H1 (cell line): ENCODE measurements around the gene KLF6. TPM values are rescaled to one million over a fixed set of nuclear protein-coding genes. Genes with fewer than 3 reads are reported as not detected.

Source experiments
- CTCF ChIA-PET: fragments of 300-600 bp; sonication (Branson Sonifier 250); formaldehyde crosslinking; loops from one replicate; lab custom pipeline; 2021; ENCODE audit not compliant: partially characterized antibody; lab: Charles Lee
- POLR2A ChIA-PET: fragments of 300-600 bp; sonication (Branson Sonifier 250); formaldehyde crosslinking; loops from one replicate; lab custom pipeline; 2021; ENCODE audit warnings: inconsistent platforms; ENCODE audit not compliant: partially characterized antibody; lab: Charles Lee
- DNase-seq, 2 experiments: peaks; one replicate each; pipeline versions ENCODE4 v3.0.0 to v3.0.0-alpha.2; 2010 to 2022; ENCODE audit warnings: low spot score in 2 of 2, low read depth in 1 of 2, mixed read lengths in 1 of 2
- FAIRE-seq: peaks from 2 replicates; lab custom pipeline; 2011; peaks lifted over from hg19 to GRCh38; lab: Jason Lieb, UNC
- H2AFZ ChIP-seq: 2 replicates; pipeline ENCODE4 v1.8.1; 2012; ENCODE audit warnings: low read length, inconsistent platforms
- H2AK5ac ChIP-seq: 2 replicates; pipeline ENCODE4 v1.6.1; 2013; ENCODE audit warnings: low read depth, low read length
- H2BK120ac ChIP-seq: replicated peaks from 2 replicates; pipeline ENCODE3; 2013; ENCODE audit warnings: low read depth, low read length, inconsistent platforms
- H2BK12ac ChIP-seq: 2 replicates; pipeline ENCODE4 v1.6.1; 2013; ENCODE audit warnings: low read depth, low read length
- H2BK15ac ChIP-seq: 2 replicates; pipeline ENCODE4 v1.6.1; 2013; ENCODE audit warnings: low read length
- H2BK20ac ChIP-seq: 2 replicates; pipeline ENCODE4 v1.6.1; 2013; ENCODE audit warnings: low read length
- H2BK5ac ChIP-seq: 2 replicates; pipeline ENCODE4 v1.6.1; 2013; ENCODE audit warnings: low read depth, low read length
- H3K14ac ChIP-seq: 2 replicates; pipeline ENCODE4 v1.6.1; 2013; ENCODE audit warnings: inconsistent platforms; ENCODE audit not compliant: insufficient read length
- H3K18ac ChIP-seq: 2 replicates; pipeline ENCODE4 v1.6.1; 2013; ENCODE audit warnings: low read length; ENCODE audit errors: extremely low read depth
- H3K23ac ChIP-seq: 2 replicates; pipeline ENCODE4 v1.6.1; 2013; ENCODE audit warnings: inconsistent platforms; ENCODE audit not compliant: insufficient read length
- H3K23me2 ChIP-seq: 2 replicates; pipeline ENCODE4 v1.6.1; 2013; ENCODE audit warnings: low read depth, low read length
- H3K27ac ChIP-seq: 2 replicates; pipeline ENCODE4 v1.6.1; 2011; ENCODE audit warnings: low read depth, low read length, inconsistent platforms
- H3K27me3 ChIP-seq, 4 experiments: replicated peaks in 1 of 4; 1 replicate in 1 of 4; 2 replicates in 3 of 4; pipeline versions ENCODE4 v1.6.1 to v1.8.1; 2011 to 2013; ENCODE audit warnings: low read length in 3 of 4, mild to moderate bottlenecking in 3 of 4, inconsistent platforms in 2 of 4, mixed read lengths in 2 of 4, moderate library complexity in 1 of 4; ENCODE audit not compliant: control insufficient read depth in 3 of 4, insufficient read depth in 3 of 4; ENCODE audit errors: extremely low read depth in 1 of 4
- H3K36me3 ChIP-seq, 4 experiments: 2 replicates each; pipeline versions ENCODE4 v1.6.1 to v1.8.1; 2011 to 2013; ENCODE audit warnings: mild to moderate bottlenecking in 4 of 4, low read length in 3 of 4, moderate library complexity in 2 of 4, control low read depth in 1 of 4, inconsistent platforms in 1 of 4; ENCODE audit not compliant: insufficient read depth in 4 of 4, control insufficient read depth in 2 of 4
- H3K4ac ChIP-seq: replicated peaks from 2 replicates; pipeline ENCODE3; 2013; ENCODE audit warnings: low read length, low read depth, mixed read lengths, inconsistent platforms; ENCODE audit not compliant: insufficient read length
- H3K4me1 ChIP-seq, 4 experiments: replicated peaks in 1 of 4; 1 replicate in 1 of 4; 2 replicates in 3 of 4; pipeline versions ENCODE4 v1.6.1 to v1.8.1; 2011 to 2013; ENCODE audit warnings: low read length in 3 of 4, inconsistent platforms in 2 of 4, mixed read lengths in 1 of 4; ENCODE audit not compliant: insufficient read depth in 4 of 4, control insufficient read depth in 3 of 4
- H3K4me2 ChIP-seq, 2 experiments: 2 replicates each; pipeline versions ENCODE4 v1.6.1 to v1.8.1; 2011 to 2013; ENCODE audit warnings: low read depth in 2 of 2, low read length in 2 of 2, control low read depth in 1 of 2, inconsistent platforms in 1 of 2, mild to moderate bottlenecking in 1 of 2; ENCODE audit not compliant: insufficient read depth in 1 of 2
- H3K4me3 ChIP-seq, 4 experiments: fragments of 200-600, 300-600 bp in 1 of 4; sonication (generic), shearing (Covaris generic), sonication (Bioruptor Twin) in 1 of 4; 2 replicates each; pipeline versions ENCODE4 v1.5.1 to v1.8.1; 2011 to 2016; ENCODE audit warnings: low read length in 4 of 4, low read depth in 3 of 4, control low read depth in 2 of 4, inconsistent platforms in 2 of 4, mild to moderate bottlenecking in 2 of 4, mixed read lengths in 1 of 4, moderate library complexity in 1 of 4; ENCODE audit not compliant: insufficient read depth in 2 of 4; ENCODE audit errors: extremely low read depth in 1 of 4
- H3K56ac ChIP-seq: replicated peaks from 2 replicates; pipeline ENCODE3; 2013; ENCODE audit warnings: low read depth, mild to moderate bottlenecking, mixed read lengths, low read length, inconsistent platforms; ENCODE audit not compliant: insufficient read length
- H3K79me1 ChIP-seq: 2 replicates; pipeline ENCODE4 v1.6.1; 2013; ENCODE audit warnings: low read depth, low read length, control low read depth
- H3K79me2 ChIP-seq, 2 experiments: 2 replicates each; pipeline versions ENCODE4 v1.6.1 to v1.8.1; 2012 to 2013; ENCODE audit warnings: low read length in 2 of 2, mild to moderate bottlenecking in 2 of 2, inconsistent platforms in 1 of 2; ENCODE audit not compliant: insufficient read depth in 2 of 2, control insufficient read depth in 1 of 2
- H3K9ac ChIP-seq, 4 experiments: replicated peaks in 1 of 4; 1 replicate in 1 of 4; 2 replicates in 3 of 4; pipeline versions ENCODE4 v1.6.1 to v1.8.1; 2011 to 2013; ENCODE audit warnings: low read depth in 3 of 4, low read length in 3 of 4, control low read depth in 2 of 4, mild to moderate bottlenecking in 2 of 4, moderate library complexity in 2 of 4, inconsistent platforms in 1 of 4; ENCODE audit errors: extremely low read depth in 1 of 4
- H3K9me3 ChIP-seq, 2 experiments: 2 replicates each; pipeline versions ENCODE4 v1.6.1 to v1.8.1; 2012 to 2013; ENCODE audit warnings: mild to moderate bottlenecking in 2 of 2, moderate library complexity in 2 of 2, control low read depth in 1 of 2, inconsistent platforms in 1 of 2, low read depth in 1 of 2, low read length in 1 of 2, mixed read lengths in 1 of 2; ENCODE audit not compliant: insufficient read depth in 2 of 2
- H4K20me1 ChIP-seq, 2 experiments: replicated peaks in 1 of 2; 2 replicates each; pipeline versions ENCODE3 to v1.8.1; 2011 to 2013; ENCODE audit warnings: inconsistent platforms in 2 of 2, low read length in 2 of 2, mild to moderate bottlenecking in 1 of 2; ENCODE audit not compliant: insufficient read depth in 2 of 2, control insufficient read depth in 1 of 2
- H4K5ac ChIP-seq: 2 replicates; pipeline ENCODE4 v1.6.1; 2013; ENCODE audit warnings: low read length, low read depth, mixed read lengths, inconsistent platforms; ENCODE audit not compliant: insufficient read length
- H4K8ac ChIP-seq: 2 replicates; pipeline ENCODE4 v1.8.0; 2013; ENCODE audit warnings: mild to moderate bottlenecking, moderate library complexity, low read length, inconsistent platforms; ENCODE audit not compliant: insufficient read depth; ENCODE audit errors: extremely low read depth
- H4K91ac ChIP-seq: replicated peaks from 2 replicates; pipeline ENCODE3; 2013; ENCODE audit warnings: low read length, mixed read lengths, inconsistent platforms; ENCODE audit not compliant: insufficient read length
- BACH1 ChIP-seq: IDR thresholded peaks from 2 replicates; pipeline ENCODE4 v1.6.1; 2012; ENCODE audit warnings: low read length, improper control_type of control experiment
- BCL11A ChIP-seq, 2 experiments: IDR thresholded peaks; one replicate each; pipeline ENCODE4 v1.6.1; 2011; ENCODE audit warnings: low read depth in 2 of 2, low read length in 2 of 2, mild to moderate bottlenecking in 2 of 2
- HDAC2 ChIP-seq, 2 experiments: fragments of 300-600 bp in 1 of 2; sonication (generic) in 1 of 2; IDR thresholded peaks; 2 replicates each; pipeline ENCODE4 v1.6.1; 2011 to 2012; ENCODE audit warnings: low read depth in 2 of 2, low read length in 2 of 2, mild to moderate bottlenecking in 2 of 2, moderate library complexity in 2 of 2, borderline replicate concordance in 1 of 2, inconsistent platforms in 1 of 2
- HDAC6 ChIP-seq: IDR thresholded peaks from one replicate; pipeline ENCODE4 v1.7.1; 2012; ENCODE audit warnings: low read depth, mild to moderate bottlenecking, inconsistent platforms, low read length, moderate library complexity
- JUND ChIP-seq: IDR thresholded peaks from 2 replicates; pipeline ENCODE4 v1.6.1; 2011; ENCODE audit warnings: mild to moderate bottlenecking, improper control_type of control experiment, low read length
- KDM5A ChIP-seq: fragments of 200-600 bp; IDR thresholded peaks from 2 replicates; pipeline ENCODE4 v1.7.1; 2012; ENCODE audit warnings: mild to moderate bottlenecking, low read length, inconsistent platforms, mixed read lengths
- MAFK ChIP-seq: IDR thresholded peaks from 2 replicates; pipeline ENCODE4 v1.6.1; 2012; ENCODE audit warnings: low read depth, mild to moderate bottlenecking, improper control_type of control experiment, low read length
- POU5F1 ChIP-seq: IDR thresholded peaks from 2 replicates; pipeline ENCODE4 v1.6.1; 2011; ENCODE audit warnings: low read depth, mild to moderate bottlenecking, low read length, moderate library complexity
- RAD21 ChIP-seq, 2 experiments: IDR thresholded peaks in 1 of 2; conservative IDR thresholded peaks in 1 of 2; 2 replicates each; pipeline ENCODE4 v1.6.1; 2011; ENCODE audit warnings: low read depth in 2 of 2, low read length in 2 of 2, improper control_type of control experiment in 1 of 2, inconsistent platforms in 1 of 2, mild to moderate bottlenecking in 1 of 2, moderate library complexity in 1 of 2
- SIX5 ChIP-seq: IDR thresholded peaks from 2 replicates; pipeline ENCODE4 v1.6.1; 2011; ENCODE audit warnings: mild to moderate bottlenecking, low read depth, low read length
- TAF1 ChIP-seq: IDR thresholded peaks from 2 replicates; pipeline ENCODE4 v1.6.1; 2011; ENCODE audit warnings: mild to moderate bottlenecking, low read depth, low read length
- WGBS, 2 experiments: shearing (Covaris generic) in 1 of 2; methylation state at CpG; one replicate each; pipeline versions ENCODE4 v1.1.6 to v1.1.7; 2013 to 2015; ENCODE audit warnings: low lambda C conversion rate in 2 of 2, mixed read lengths in 2 of 2, inconsistent platforms in 1 of 2, low coverage in 1 of 2, missing lambda C conversion rate in 1 of 2; ENCODE audit not compliant: insufficient replicate concordance in 2 of 2, insufficient coverage in 1 of 2, insufficient read length in 1 of 2; ENCODE audit errors: extremely low coverage in 1 of 2, missing lambda C conversion rate in 1 of 2; 5-methylcytosine and 5-hydroxymethylcytosine counted together
- polyA plus RNA-seq, 7 experiments: library from polyadenylated mRNA; depleted of rRNA in 3 of 7; stranded (reverse) in 5 of 7; unstranded in 2 of 7; fragments of >200 nt in 5 of 7; fragments of 200-250 nt in 2 of 7; gene quantifications; 1 replicate in 5 of 7; 2 replicates in 1 of 7; 4 replicates in 1 of 7; pipeline versions ENCODE4 v1.2.1 to v1.2.3, GENCODE V29; 2011 to 2013; ENCODE audit warnings: missing spikeins in 2 of 7, mixed read lengths in 2 of 7
- total RNA-seq: library from RNA; stranded (reverse); fragmentation: NEBNext Ultra II Directional; extraction: Animal tissue kit (Norgen Biotek cat#: 25700); gene quantifications from 2 replicates; pipeline ENCODE4 v1.2.1, GENCODE V29; 2021
- TF ChIP-seq, protein P1 (sequence below): IDR thresholded peaks from 2 replicates; pipeline ENCODE4 v1.6.1; 2012; ENCODE audit warnings: low read length, inconsistent platforms

Gene KLF6
- total and polyA plus RNA-seq, 2 of the 8 experiments (the other 6 are each of a cell fraction or from before 2014, with no cell fraction given), result 5.7 to 19.5 TPM

DNA sequence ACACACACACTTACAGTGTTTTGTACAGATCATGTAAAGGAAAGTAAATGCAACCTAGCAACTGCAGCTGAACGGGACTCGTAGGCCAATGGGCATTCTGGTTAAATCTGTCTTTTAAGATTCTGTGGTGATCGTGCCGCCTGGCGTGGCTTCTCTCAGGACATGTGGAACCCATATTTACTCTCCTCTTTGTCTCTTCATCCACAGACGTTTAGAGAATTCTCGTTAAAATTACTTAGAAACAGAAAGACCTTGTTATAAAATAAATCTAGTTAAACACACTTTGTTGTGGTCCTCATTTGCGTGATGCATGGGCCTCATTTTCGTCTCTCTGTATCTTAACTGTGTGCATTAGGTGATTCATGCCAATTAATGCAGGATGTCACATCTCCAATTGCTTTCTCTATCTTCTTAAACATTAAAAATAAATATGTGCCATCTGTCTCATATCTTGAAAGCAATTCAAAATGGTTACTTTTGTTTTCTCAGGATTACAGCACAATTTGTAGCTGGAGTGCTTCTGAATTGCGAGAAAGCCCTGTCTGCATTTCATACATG is 11.5 kb downstream of the KLF6 start:
- H3K27ac ChIP-seq, result no peak overlapping the region
- H3K79me2 ChIP-seq, result 0 out of 4 replicates have a peak, but pooled peaks cover 0 to 5% of the 10 kb centered on the region in 2 experiments
- FAIRE-seq, result no peak
- no peak overlapping the region for H3K9ac ChIP-seq
- no peak overlapping the region for H3K4me3 ChIP-seq
- 93% methylated on average over 10 of the region's 10 CpGs; no CpG with 5 or more reads in 1 of the 2 experiments for WGBS, 2 experiments
- H4K20me1 ChIP-seq, result peaks cover 0 to 2% of the 10 kb centered on the region in 2 experiments
- peaks cover 0 to 10% (median 5%) of the 10 kb centered on the region in 4 experiments; a peak in 6 of 7 replicates for H3K4me1 ChIP-seq
- H2BK5ac ChIP-seq, result no peak overlapping the region
- H2BK20ac ChIP-seq, result no peak overlapping the region
- H3K23me2 ChIP-seq, result no peaks in the 10 kb centered on the region
- no peaks in the 10 kb centered on the region for H3K9me3 ChIP-seq
- H3K79me1 ChIP-seq, result no peaks in the 10 kb centered on the region
- H3K27me3 ChIP-seq, result no peaks in the 10 kb centered on the region
- no peak overlapping the region for H3K14ac ChIP-seq
- H3K4me2 ChIP-seq, result no peak overlapping the region
- no peak overlapping the region for H3K56ac ChIP-seq
- no peak overlapping the region for H3K23ac ChIP-seq
- no peak overlapping the region for H2BK12ac ChIP-seq
- no peak overlapping the region for H3K18ac ChIP-seq
- CTCF ChIA-PET, result no interaction called here
- H2BK120ac ChIP-seq, result no peak overlapping the region
- no peak overlapping the region for H4K91ac ChIP-seq
- POLR2A ChIA-PET, result interaction anchor here (2.7 to 4.4 kb wide), 2 partner anchors 8 to 11 kb away, joined by 12 to 43 read pairs; partner anchors contain the start of gene KLF6
- no peak overlapping the region for H2AK5ac ChIP-seq
- no peak overlapping the region for H4K8ac ChIP-seq
- H3K36me3 ChIP-seq, result peaks cover 3 to 18% (median 13%) of the 10 kb centered on the region in 4 experiments; a peak in 7 of 8 replicates
- no peak overlapping the region for H3K4ac ChIP-seq
- DNase-seq, result no peak
- no peak overlapping the region for H2BK15ac ChIP-seq
- H2AFZ ChIP-seq, result no peak overlapping the region
- no peak overlapping the region for H4K5ac ChIP-seq
- TF ChIP-seq HDAC6 (no peak), KDM5A (no peak), MAFK (no peak), TAF1 (no peak), BACH1 (no peak), RAD21 (IDR thresholded peaks at IDR 0.05 in 1 of 2, conservative IDR thresholded peaks at IDR 0.05 in 1 of 2; ENCODE audit: low read depth in 2 of 2, low read length in 2 of 2) (no peak), JUND (no peak), SIX5 (no peak), BCL11A (IDR thresholded peaks at IDR 0.05; ENCODE audit: low read depth in 2 of 2, low read length in 2 of 2) (no peak), HDAC2 (IDR thresholded peaks at IDR 0.05; ENCODE audit: borderline replicate concordance in 1 of 2, low read depth in 2 of 2, low read length in 2 of 2) (no peak), POU5F1 (no peak)
- TF ChIP-seq, protein P1, sequence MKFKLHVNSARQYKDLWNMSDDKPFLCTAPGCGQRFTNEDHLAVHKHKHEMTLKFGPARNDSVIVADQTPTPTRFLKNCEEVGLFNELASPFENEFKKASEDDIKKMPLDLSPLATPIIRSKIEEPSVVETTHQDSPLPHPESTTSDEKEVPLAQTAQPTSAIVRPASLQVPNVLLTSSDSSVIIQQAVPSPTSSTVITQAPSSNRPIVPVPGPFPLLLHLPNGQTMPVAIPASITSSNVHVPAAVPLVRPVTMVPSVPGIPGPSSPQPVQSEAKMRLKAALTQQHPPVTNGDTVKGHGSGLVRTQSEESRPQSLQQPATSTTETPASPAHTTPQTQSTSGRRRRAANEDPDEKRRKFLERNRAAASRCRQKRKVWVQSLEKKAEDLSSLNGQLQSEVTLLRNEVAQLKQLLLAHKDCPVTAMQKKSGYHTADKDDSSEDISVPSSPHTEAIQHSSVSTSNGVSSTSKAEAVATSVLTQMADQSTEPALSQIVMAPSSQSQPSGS, result no peak
